Measurements from ENCODE around the gene TRMU. TPM values are rescaled to one million over a fixed set of nuclear protein-coding genes. Genes with fewer than 3 reads are reported as not detected.

TRMU gene
- total and polyA plus RNA-seq, 4 experiments from 2014 or later: 14.5 to 93.0 (median 48.6) TPM

DNA sequence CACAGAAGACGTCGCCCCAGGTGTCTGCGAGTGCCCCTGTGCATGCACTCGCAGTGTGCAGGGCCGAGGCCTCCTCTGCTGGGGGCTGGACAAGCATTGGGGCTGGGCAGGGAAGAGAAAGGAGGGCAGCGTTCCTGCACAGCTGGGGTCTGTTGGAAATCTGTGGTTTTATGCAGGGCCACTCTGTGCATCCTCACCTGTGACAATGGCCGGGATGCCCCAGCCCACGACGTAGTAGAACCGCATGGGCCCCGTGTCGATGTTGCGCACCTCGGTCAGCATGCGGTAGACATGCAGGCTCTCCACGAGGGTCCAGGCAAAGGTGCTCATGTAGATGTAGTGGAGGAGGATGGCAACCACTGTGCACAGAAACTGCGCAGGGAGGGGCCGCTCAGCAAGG lies 37.2 kb downstream of the TRMU start:
- H3K9me3 ChIP-seq (ENCODE audit: control insufficient read depth in 1 of 2, low read length in 2 of 2): no peaks in the 10 kb centered on the region
- H3K4me1 Mint-ChIP-seq: peaks cover 24 to 48% (median 34%) of the 10 kb centered on the region in 4 donors
- no peaks in the 10 kb centered on the region for H3K36me3 ChIP-seq (ENCODE audit: insufficient read depth, low read length)
- H3K4me3 Mint-ChIP-seq: peak overlapping the region in 2 of 8 donors; percentile 46 to 49
- DNase-seq: no peak
- ChIA-PET POLR2A (ENCODE audit: partially characterized antibody) (no interaction called here), CTCF (ENCODE audit: partially characterized antibody) (no interaction called here)
- H3K36me3 Mint-ChIP-seq: no peaks in the 10 kb centered on the region
- H3K27me3 ChIP-seq (ENCODE audit: insufficient read depth, low read length): no peaks in the 10 kb centered on the region
- intact Hi-C loops (cut with micrococcal nuclease): no loop called here
- H3K27ac ChIP-seq (ENCODE audit: low read depth, low read length): no peak overlapping the region
- peaks cover 0 to 23% (median 7%) of the 10 kb centered on the region in 8 donors for H3K9me3 Mint-ChIP-seq
- peaks cover 44% of the 10 kb centered on the region for H3K4me1 ChIP-seq (ENCODE audit: insufficient read depth, low read length)
- peaks cover 2 to 7% of the 10 kb centered on the region in 2 donors for H3K27me3 Mint-ChIP-seq
- H3K27ac Mint-ChIP-seq: peak overlapping the region in 1 of 7 donors; percentile 54
- no peak overlapping the region for H3K4me3 ChIP-seq (ENCODE audit: low read length in 2 of 2)

DNA sequence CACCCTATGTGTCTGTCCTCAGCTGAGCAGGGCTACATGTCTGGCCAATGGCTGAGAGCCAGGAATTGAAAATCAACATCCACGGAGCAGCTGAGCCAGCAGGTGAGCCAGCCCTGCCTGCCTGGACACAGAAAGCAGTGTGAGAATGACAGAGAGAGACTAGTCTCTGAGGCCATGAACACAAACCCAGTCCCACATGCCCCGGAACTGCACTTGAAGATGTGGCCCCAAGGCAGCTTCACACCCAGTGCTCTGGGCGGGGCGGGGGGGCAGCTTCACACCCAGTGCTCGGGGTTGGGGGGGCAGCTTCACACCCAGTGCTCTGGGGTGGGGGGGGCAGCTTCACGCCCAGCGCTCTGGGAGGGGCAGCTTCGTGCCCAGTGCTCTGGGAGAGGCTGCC lies 37.6 kb downstream of the TRMU start:
- Histone ChIP-seq H3K4me3 (ENCODE audit: low read length in 2 of 2) (no peak overlapping the region), H3K27ac (ENCODE audit: low read depth, low read length) (no peak overlapping the region), H3K36me3 (ENCODE audit: insufficient read depth, low read length) (no peaks in the 10 kb centered on the region), H3K9me3 (ENCODE audit: control insufficient read depth in 1 of 2, low read length in 2 of 2) (no peaks in the 10 kb centered on the region), H3K27me3 (ENCODE audit: insufficient read depth, low read length) (no peaks in the 10 kb centered on the region), H3K4me1 (ENCODE audit: insufficient read depth, low read length) (peaks cover 44% of the 10 kb centered on the region)
- CTCF ChIA-PET (ENCODE audit: partially characterized antibody): interaction anchor here (0.8 kb wide), 1 partner anchor 8 kb away, joined by 3 read pairs; no protein-coding TSS in a partner anchor
- POLR2A ChIA-PET (ENCODE audit: partially characterized antibody): no interaction called here
- intact Hi-C loops (cut with micrococcal nuclease): no loop called here
- peak overlapping the region in 1 of 7 donors; percentile 54 for H3K27ac Mint-ChIP-seq
- peaks cover 2 to 7% of the 10 kb centered on the region in 2 donors for H3K27me3 Mint-ChIP-seq
- DNase-seq: peak in 1 of 5 donors; percentile 5
- H3K4me3 Mint-ChIP-seq: peak overlapping the region in 2 of 8 donors; percentile 46 to 49
- H3K4me1 Mint-ChIP-seq: peaks cover 22 to 46% (median 31%) of the 10 kb centered on the region in 4 donors
- no peaks in the 10 kb centered on the region for H3K36me3 Mint-ChIP-seq
- peaks cover 0 to 23% (median 7%) of the 10 kb centered on the region in 8 donors for H3K9me3 Mint-ChIP-seq

DNA sequence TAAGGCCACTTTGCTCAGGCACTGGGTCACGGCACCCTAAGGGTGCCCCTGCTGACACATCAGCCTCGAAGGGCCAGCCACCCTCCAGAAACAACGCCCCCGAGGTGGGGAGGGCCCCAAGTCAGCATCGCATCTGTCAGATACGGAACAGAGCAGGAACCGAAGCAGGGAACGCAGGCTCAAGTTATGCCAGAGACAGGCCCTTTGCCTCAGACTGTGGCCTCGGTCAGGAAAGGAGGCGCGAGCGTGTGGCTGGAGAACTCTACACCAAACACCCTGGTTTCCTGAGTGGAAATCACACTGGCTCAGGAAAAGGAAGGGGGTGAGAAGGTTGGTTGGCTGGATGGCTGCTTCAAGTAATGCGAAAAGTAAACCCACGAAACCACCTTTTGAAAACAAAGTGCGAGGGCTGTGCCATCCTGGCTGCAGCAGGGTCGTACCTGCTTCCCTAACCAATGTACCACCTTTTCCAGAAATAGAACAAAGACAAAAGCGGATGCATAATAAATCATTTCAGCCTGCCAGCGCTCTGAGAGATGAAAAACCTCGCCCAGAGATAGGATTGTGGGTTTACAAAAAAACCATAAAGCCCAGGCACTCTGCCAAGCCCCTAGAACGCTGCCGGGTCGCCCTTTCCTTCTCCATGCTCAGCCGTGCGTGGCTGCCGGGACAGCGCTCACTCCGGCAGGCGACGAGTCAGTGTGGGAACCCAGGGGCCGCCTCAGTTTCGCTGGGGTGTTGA lies 38.6 kb downstream of the TRMU start:
- peaks cover 2 to 7% of the 10 kb centered on the region in 2 donors for H3K27me3 Mint-ChIP-seq
- no peaks in the 10 kb centered on the region for H3K27me3 ChIP-seq (ENCODE audit: insufficient read depth, low read length)
- H3K4me3 ChIP-seq (ENCODE audit: low read length in 2 of 2): no peak overlapping the region
- peak overlapping the region in 5 of 7 donors; percentile 5 to 74 (median 41) for H3K27ac Mint-ChIP-seq
- peaks cover 22 to 46% (median 31%) of the 10 kb centered on the region in 4 donors for H3K4me1 Mint-ChIP-seq
- peak in 4 of 5 donors; percentile 26 to 45 (median 40) for DNase-seq
- no peaks in the 10 kb centered on the region for H3K36me3 ChIP-seq (ENCODE audit: insufficient read depth, low read length)
- H3K4me1 ChIP-seq (ENCODE audit: insufficient read depth, low read length): peaks cover 44% of the 10 kb centered on the region
- CTCF ChIA-PET (ENCODE audit: partially characterized antibody): interaction anchor here (0.8 kb wide), 1 partner anchor 9 kb away, joined by 3 read pairs; no protein-coding TSS in a partner anchor
- POLR2A ChIA-PET (ENCODE audit: partially characterized antibody): no interaction called here
- peak overlapping the region in 7 of 8 donors; percentile 19 to 78 (median 62) for H3K4me3 Mint-ChIP-seq
- no peaks in the 10 kb centered on the region for H3K9me3 ChIP-seq (ENCODE audit: control insufficient read depth in 1 of 2, low read length in 2 of 2)
- intact Hi-C loops (cut with micrococcal nuclease): no loop called here
- peaks cover 0 to 23% (median 7%) of the 10 kb centered on the region in 8 donors for H3K9me3 Mint-ChIP-seq
- H3K27ac ChIP-seq (ENCODE audit: low read depth, low read length): no peak overlapping the region
- no peaks in the 10 kb centered on the region for H3K36me3 Mint-ChIP-seq

GRCh38 chr22:46374663-46375474 lies 39.4 kb downstream of the TRMU start:
- intact Hi-C loops (cut with micrococcal nuclease): no loop called here
- H3K4me3 ChIP-seq (ENCODE audit: low read length in 2 of 2): no peak overlapping the region
- Mint-ChIP-seq H3K36me3 (no peaks in the 10 kb centered on the region), H3K27ac (peak overlapping the region in 2 of 7 donors; percentile 41 to 74), H3K9me3 (peaks cover 0 to 23% (median 7%) of the 10 kb centered on the region in 8 donors), H3K4me3 (peak overlapping the region in 7 of 8 donors; percentile 13 to 78 (median 46)), H3K27me3 (peaks cover 2 to 7% of the 10 kb centered on the region in 2 donors), H3K4me1 (peaks cover 21 to 45% (median 29%) of the 10 kb centered on the region in 4 donors)
- H3K27me3 ChIP-seq (ENCODE audit: insufficient read depth, low read length): no peaks in the 10 kb centered on the region
- ChIA-PET POLR2A (ENCODE audit: partially characterized antibody) (no interaction called here), CTCF (ENCODE audit: partially characterized antibody) (no interaction called here)
- H3K9me3 ChIP-seq (ENCODE audit: control insufficient read depth in 1 of 2, low read length in 2 of 2): no peaks in the 10 kb centered on the region
- DNase-seq: peak in 1 of 5 donors; percentile 1
- H3K4me1 ChIP-seq (ENCODE audit: insufficient read depth, low read length): peaks cover 40% of the 10 kb centered on the region
- no peak overlapping the region for H3K27ac ChIP-seq (ENCODE audit: low read depth, low read length)
- no peaks in the 10 kb centered on the region for H3K36me3 ChIP-seq (ENCODE audit: insufficient read depth, low read length)

DNA sequence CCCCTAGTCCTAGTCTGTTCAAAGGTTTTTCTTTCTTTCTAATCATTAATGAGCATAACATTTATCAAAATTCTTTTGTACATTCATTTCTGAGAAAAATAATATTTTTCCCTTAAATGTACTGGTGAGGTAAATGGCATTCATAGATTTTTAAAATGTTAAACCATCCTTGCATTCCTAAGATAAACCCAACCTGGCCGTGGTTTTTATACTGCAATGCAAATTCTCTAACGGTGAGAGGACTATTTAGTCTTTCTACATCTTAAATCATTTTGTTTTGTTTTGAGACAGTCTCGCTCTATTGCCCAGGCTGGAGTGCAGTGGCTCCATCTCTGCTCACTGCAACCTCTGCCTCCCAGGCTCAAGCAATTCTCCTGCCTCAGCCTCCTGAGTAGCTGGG lies 40.6 kb downstream of the TRMU start:
- POLR2A ChIA-PET (ENCODE audit: partially characterized antibody): no interaction called here
- peaks cover 11 to 33% (median 19%) of the 10 kb centered on the region in 4 donors for H3K4me1 Mint-ChIP-seq
- no peak overlapping the region for H3K4me3 ChIP-seq (ENCODE audit: low read length in 2 of 2)
- peaks cover 2 to 7% of the 10 kb centered on the region in 2 donors for H3K27me3 Mint-ChIP-seq
- no peaks in the 10 kb centered on the region for H3K36me3 Mint-ChIP-seq
- intact Hi-C loops (cut with micrococcal nuclease): no loop called here
- no peak overlapping the region for H3K27ac ChIP-seq (ENCODE audit: low read depth, low read length)
- H3K36me3 ChIP-seq (ENCODE audit: insufficient read depth, low read length): no peaks in the 10 kb centered on the region
- CTCF ChIA-PET (ENCODE audit: partially characterized antibody): interaction anchor here (2.5 kb wide), 1 partner anchor 9 kb away, joined by 12 read pairs; no protein-coding TSS in a partner anchor
- no peaks in the 10 kb centered on the region for H3K9me3 ChIP-seq (ENCODE audit: control insufficient read depth in 1 of 2, low read length in 2 of 2)
- peaks cover 28% of the 10 kb centered on the region for H3K4me1 ChIP-seq (ENCODE audit: insufficient read depth, low read length)
- no peaks in the 10 kb centered on the region for H3K27me3 ChIP-seq (ENCODE audit: insufficient read depth, low read length)
- no peak overlapping the region for H3K4me3 Mint-ChIP-seq
- peaks cover 0 to 23% (median 7%) of the 10 kb centered on the region in 8 donors for H3K9me3 Mint-ChIP-seq
- no peak for DNase-seq
- no peak overlapping the region for H3K27ac Mint-ChIP-seq

GRCh38 chr22:46376908-46377524 lies 41.5 kb downstream of the TRMU start:
- CTCF ChIA-PET (ENCODE audit: partially characterized antibody): interaction anchor here (2.5 kb wide), 1 partner anchor 10 kb away, joined by 12 read pairs; no protein-coding TSS in a partner anchor
- POLR2A ChIA-PET (ENCODE audit: partially characterized antibody): no interaction called here

More at GRCh38 chr22:46376908-46377524, 41.5 kb downstream of the TRMU start:
- H3K27ac ChIP-seq (ENCODE audit: low read depth, low read length): no peak overlapping the region
- no peaks in the 10 kb centered on the region for H3K36me3 Mint-ChIP-seq
- no peaks in the 10 kb centered on the region for H3K27me3 ChIP-seq (ENCODE audit: insufficient read depth, low read length)
- no peaks in the 10 kb centered on the region for H3K9me3 ChIP-seq (ENCODE audit: control insufficient read depth in 1 of 2, low read length in 2 of 2)
- peaks cover 2 to 3% of the 10 kb centered on the region in 2 donors for H3K27me3 Mint-ChIP-seq
- DNase-seq: no peak
- no peaks in the 10 kb centered on the region for H3K36me3 ChIP-seq (ENCODE audit: insufficient read depth, low read length)
- H3K4me1 ChIP-seq (ENCODE audit: insufficient read depth, low read length): peaks cover 19% of the 10 kb centered on the region
- H3K9me3 Mint-ChIP-seq: peaks cover 0 to 23% (median 7%) of the 10 kb centered on the region in 8 donors
- peak overlapping the region in 1 of 7 donors; percentile 66 for H3K27ac Mint-ChIP-seq
- intact Hi-C loops (cut with micrococcal nuclease): no loop called here
- no peak overlapping the region for H3K4me3 ChIP-seq (ENCODE audit: low read length in 2 of 2)
- peaks cover 11 to 23% (median 16%) of the 10 kb centered on the region in 4 donors for H3K4me1 Mint-ChIP-seq
- H3K4me3 Mint-ChIP-seq: no peak overlapping the region

Data from CD4-positive, alpha-beta memory T cell (primary cell).